Uterus (tissue), 4 donors: ENCODE data around the gene LDB1. TPM values are rescaled to one million over a fixed set of nuclear protein-coding genes. Genes with fewer than 3 reads are reported as not detected.

Experiments used
- DNase-seq, 2 donors: peaks; one replicate each; pipeline ENCODE4 v3.0.0-alpha.2; 2019 to 2020
- H3K27ac ChIP-seq, 2 donors: fragments of 200-600 bp; sonication (generic); 1 replicate in 1 of 2; 2 replicates in 1 of 2; pipeline ENCODE4 v1.5.1; 2016 to 2018
- H3K27me3 ChIP-seq, 2 donors: fragments of 200-600 bp; sonication (generic); one replicate each; pipeline ENCODE4 v1.5.1; 2018 to 2019; ENCODE audit warnings: control low read depth in 1 of 2
- H3K36me3 ChIP-seq, 2 donors: fragments of 200-600 bp; sonication (generic); one replicate each; pipeline ENCODE4 v1.5.1; 2019; ENCODE audit warnings: control low read depth in 1 of 2
- H3K4me1 ChIP-seq, 2 donors: fragments of 200-600 bp; sonication (generic); one replicate each; pipeline ENCODE4 v1.5.1; 2018 to 2019; ENCODE audit warnings: control low read depth in 1 of 2
- H3K4me3 ChIP-seq, 2 donors: fragments of 200-600 bp; sonication (generic); 1 replicate in 1 of 2; 2 replicates in 1 of 2; pipeline ENCODE4 v1.5.1; 2018 to 2019; ENCODE audit warnings: mild to moderate bottlenecking in 1 of 2
- H3K9me3 ChIP-seq, 2 donors: fragments of 200-600 bp; sonication (generic); one replicate each; pipeline ENCODE4 v1.5.1; 2019; ENCODE audit warnings: control low read depth in 1 of 2
- POLR2A ChIP-seq, 2 donors: fragments of 450-650 bp; IDR thresholded peaks; one replicate each; pipeline ENCODE4 v1.6.1; 2016; ENCODE audit warnings: antibody characterized with exemption in 2 of 2, mild to moderate bottlenecking in 1 of 2, moderate library complexity in 1 of 2
- intact Hi-C: fragments of 100-400 bp; cut with DNase I; formaldehyde crosslinking; loops from one replicate; pipeline ENCODE4 v1.15.1; 2023; ENCODE audit warnings: low total_unique reads
- total RNA-seq, 4 donors: library from RNA; depleted of rRNA in 3 of 4; stranded (reverse); fragments of >200 nt in 3 of 4; gene quantifications; one replicate each; pipeline versions ENCODE4 v1.1.0 to v1.2.4, GENCODE V29; 2014 to 2023
- TF ChIP-seq, protein P1 (sequence below), 4 experiments: fragments of 200-600 bp in 2 of 4; fragments of 450-650 bp in 2 of 4; sonication (generic) in 2 of 4; IDR thresholded peaks; one replicate each; pipeline ENCODE4 v1.5.1; 2016 to 2019; ENCODE audit warnings: antibody characterized with exemption in 4 of 4, mild to moderate bottlenecking in 2 of 4, moderate library complexity in 1 of 4
- donor health status: DM: yes; HTN: yes; CAD: no.

LDB1 gene
- total RNA-seq, 4 donors from 2014 or later = 17.4 to 121 (median 43.8) TPM

DNA sequence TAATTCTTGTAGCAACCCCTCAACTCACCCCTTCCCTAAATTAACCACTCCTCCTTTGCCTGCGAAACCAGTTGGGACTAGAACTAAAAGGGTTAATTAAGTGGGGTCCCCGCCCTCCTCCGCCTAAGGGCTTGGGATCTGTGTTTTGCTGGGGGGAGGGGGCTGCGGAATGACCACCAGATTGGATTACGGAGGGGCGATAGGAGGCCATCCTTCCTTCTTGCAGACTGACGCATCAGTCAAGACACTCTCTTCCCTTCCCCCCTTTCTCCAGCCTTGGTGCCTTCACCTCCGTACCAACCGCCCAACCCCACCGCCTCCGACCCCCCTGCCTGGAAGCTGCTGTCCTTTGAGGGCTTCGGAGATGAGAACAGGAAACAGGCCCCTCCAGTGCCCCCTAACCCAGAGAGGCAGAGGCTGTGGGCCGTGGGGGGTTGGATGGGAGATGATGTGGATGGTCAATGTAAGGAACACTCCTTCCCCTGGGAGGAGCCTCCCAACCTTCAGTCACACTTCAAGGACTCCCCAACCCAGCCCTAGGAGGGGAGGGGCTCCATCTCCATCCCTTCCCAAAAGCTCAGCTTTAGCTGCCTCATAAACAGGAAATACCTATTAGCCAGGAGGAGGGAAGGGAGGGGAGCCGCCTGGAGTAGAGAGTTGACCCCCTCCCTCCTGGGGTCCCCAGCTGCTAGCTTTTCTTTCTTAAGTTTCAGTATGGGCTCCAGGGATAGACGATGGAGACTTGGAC lies 997 bp upstream of the LDB1 start:
- peaks cover 0 to 25% of the 10 kb centered on the region in 2 donors for H3K4me1 ChIP-seq
- H3K9me3 ChIP-seq = no peaks in the 10 kb centered on the region
- peak; percentile 85 to 95 for DNase-seq
- no peaks in the 10 kb centered on the region for H3K27me3 ChIP-seq
- no peaks in the 10 kb centered on the region for H3K36me3 ChIP-seq
- peak overlapping the region; percentile 84 to 93 for H3K4me3 ChIP-seq
- TF ChIP-seq POLR2A (IDR thresholded peaks at IDR 0.05) = peak in 1 of 2 donors; percentile 85
- TF ChIP-seq, protein P1, sequence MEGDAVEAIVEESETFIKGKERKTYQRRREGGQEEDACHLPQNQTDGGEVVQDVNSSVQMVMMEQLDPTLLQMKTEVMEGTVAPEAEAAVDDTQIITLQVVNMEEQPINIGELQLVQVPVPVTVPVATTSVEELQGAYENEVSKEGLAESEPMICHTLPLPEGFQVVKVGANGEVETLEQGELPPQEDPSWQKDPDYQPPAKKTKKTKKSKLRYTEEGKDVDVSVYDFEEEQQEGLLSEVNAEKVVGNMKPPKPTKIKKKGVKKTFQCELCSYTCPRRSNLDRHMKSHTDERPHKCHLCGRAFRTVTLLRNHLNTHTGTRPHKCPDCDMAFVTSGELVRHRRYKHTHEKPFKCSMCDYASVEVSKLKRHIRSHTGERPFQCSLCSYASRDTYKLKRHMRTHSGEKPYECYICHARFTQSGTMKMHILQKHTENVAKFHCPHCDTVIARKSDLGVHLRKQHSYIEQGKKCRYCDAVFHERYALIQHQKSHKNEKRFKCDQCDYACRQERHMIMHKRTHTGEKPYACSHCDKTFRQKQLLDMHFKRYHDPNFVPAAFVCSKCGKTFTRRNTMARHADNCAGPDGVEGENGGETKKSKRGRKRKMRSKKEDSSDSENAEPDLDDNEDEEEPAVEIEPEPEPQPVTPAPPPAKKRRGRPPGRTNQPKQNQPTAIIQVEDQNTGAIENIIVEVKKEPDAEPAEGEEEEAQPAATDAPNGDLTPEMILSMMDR (IDR thresholded peaks at IDR 0.05) = no peak
- intact Hi-C loops = no loop called here
- peak overlapping the region; percentile 98 to 100 for H3K27ac ChIP-seq

DNA sequence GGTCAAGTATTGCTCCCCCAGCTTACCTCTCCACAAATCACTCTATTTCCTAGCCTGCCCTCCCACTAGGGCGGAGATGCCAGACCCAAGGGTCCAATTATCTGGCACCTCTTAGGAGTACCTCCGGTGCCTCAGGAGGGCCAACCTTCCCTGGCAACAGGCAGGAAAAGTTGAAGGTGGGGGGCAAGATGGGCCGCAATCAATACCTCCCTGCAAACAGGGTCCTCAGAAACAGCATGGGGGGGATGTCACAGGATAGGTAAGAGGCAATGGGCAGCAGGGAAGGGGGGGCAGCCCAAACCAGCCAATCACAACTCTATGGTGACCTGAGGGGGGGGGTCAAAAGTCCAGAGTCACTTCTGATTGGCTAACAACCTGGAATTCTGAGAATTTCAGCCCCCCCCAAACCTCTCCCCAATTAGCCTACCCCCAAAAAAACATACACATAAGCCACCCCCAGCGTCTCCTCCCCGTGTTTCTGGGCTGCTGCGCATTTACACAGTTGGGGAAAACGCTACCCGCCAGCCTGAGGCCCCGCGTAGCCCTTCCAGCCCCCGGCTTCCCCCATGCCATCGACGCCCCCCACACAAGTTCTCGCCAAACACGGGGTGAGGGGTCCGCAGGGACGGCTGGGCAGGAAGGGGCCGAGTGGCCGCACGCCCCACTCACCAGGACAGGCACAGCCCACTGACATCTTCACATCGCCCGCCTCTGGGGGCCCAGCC lies 589 bp downstream of the LDB1 start:
- peaks cover 0 to 34% of the 10 kb centered on the region in 2 donors for H3K4me1 ChIP-seq
- H3K27me3 ChIP-seq = no peaks in the 10 kb centered on the region
- peak; percentile 80 to 88 for DNase-seq
- H3K4me3 ChIP-seq = peak overlapping the region; percentile 84 to 93
- no peaks in the 10 kb centered on the region for H3K36me3 ChIP-seq
- intact Hi-C loops = no loop called here
- H3K9me3 ChIP-seq = no peaks in the 10 kb centered on the region
- TF ChIP-seq, protein P1 (IDR thresholded peaks at IDR 0.05) = no peak
- no peak for TF ChIP-seq POLR2A (IDR thresholded peaks at IDR 0.05)
- H3K27ac ChIP-seq = peak overlapping the region; percentile 98 to 100

DNA sequence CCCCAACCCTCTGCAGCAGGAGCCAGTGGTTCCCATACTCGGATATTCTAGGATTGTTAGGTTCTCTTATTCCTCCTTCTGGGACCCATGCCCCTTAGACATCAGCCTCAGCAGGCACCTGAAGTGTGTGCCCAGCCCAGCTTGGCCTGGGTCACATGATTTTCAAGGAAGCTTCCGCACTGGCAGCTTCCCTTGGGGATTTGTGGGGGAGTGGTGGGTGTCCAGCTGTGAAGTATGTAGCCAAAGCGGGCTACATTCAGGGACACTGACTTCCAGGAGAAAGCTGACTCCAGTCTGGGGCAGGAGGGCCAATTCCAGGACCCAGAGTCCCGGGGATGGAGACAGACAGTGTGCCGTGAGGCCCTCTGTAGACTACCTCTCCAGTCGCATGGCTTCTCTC lies 1.3 kb downstream of the LDB1 start:
- no peaks in the 10 kb centered on the region for H3K27me3 ChIP-seq
- peak overlapping the region; percentile 98 to 100 for H3K27ac ChIP-seq
- peak; percentile 55 to 58 for DNase-seq
- H3K4me1 ChIP-seq = peaks cover 0 to 34% of the 10 kb centered on the region in 2 donors
- intact Hi-C loops = no loop called here
- TF ChIP-seq, protein P1 (IDR thresholded peaks at IDR 0.05) = no peak
- no peak for TF ChIP-seq POLR2A (IDR thresholded peaks at IDR 0.05)
- no peaks in the 10 kb centered on the region for H3K9me3 ChIP-seq
- H3K36me3 ChIP-seq = no peaks in the 10 kb centered on the region
- H3K4me3 ChIP-seq = peak overlapping the region; percentile 84 to 93

DNA sequence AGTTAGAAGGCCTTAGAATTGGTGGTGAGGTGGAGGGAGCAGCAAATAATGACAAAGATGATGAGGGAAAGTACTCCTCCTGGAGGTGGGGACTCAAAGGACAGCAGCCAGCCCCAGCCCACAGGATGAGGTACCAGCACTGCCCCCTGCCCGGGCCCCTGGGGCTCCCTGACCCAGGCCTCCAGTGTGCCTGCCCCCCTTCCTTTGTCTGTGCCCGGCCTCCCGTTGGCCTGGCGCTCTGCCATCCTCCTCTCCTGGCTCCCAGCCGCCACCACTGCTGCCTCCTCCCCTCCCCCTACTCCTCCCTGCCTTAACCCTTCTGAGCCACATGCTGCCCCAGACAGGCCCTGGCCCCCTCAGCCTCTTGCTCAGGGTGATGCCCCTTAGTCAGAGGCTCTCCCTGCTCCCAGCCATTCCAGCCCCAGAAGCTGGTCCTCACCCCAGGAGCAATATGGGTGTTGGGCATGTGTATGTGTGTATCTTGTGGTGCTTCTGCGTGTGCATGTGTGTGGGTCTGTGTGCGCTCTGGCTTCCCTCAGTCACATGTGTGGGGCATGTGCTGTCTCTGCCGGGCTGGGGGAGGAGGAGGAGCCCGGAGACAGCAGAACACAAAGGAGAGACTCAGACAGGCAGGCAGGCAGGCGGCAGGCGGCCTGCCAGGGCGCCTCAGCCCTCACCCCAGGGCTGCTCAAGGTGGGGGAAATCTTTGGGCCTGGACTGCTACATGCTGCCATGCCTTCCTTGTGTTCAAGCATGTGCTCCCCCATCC lies 2.6 kb downstream of the LDB1 start:
- H3K27me3 ChIP-seq = no peaks in the 10 kb centered on the region
- peak overlapping the region; percentile 98 to 100 for H3K27ac ChIP-seq
- TF ChIP-seq, protein P1 (IDR thresholded peaks at IDR 0.05) = peak in 1 of 4 experiments; percentile 8
- TF ChIP-seq POLR2A (IDR thresholded peaks at IDR 0.05) = peak in 1 of 2 donors; percentile 43
- no peaks in the 10 kb centered on the region for H3K36me3 ChIP-seq
- H3K4me1 ChIP-seq = peaks cover 7 to 43% of the 10 kb centered on the region in 2 donors
- H3K9me3 ChIP-seq = no peaks in the 10 kb centered on the region
- intact Hi-C loops = no loop called here
- H3K4me3 ChIP-seq = peak overlapping the region; percentile 22 to 84
- peak; percentile 86 for DNase-seq
